ENCODE results near the gene OTUB2.

DNA sequence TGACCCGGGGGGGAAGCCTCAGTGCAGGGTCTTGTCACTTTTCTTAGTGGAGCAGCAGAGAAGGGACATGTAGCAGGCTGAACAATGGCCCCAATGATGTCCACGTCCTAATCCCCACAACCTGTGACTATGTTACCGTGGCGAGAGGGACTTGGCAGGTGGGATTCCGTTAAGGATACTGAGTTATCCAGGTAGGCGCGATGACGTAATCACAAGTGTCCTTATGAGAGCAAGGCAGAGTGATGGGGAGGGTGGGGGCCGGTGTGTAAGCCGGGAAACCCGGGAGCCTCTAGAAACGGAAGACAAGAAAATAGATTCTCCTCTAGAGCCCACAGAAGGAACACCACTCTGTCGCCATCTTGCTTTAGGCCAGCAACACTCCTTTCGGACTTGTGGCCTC is 4.4 kb downstream of the OTUB2 start:
- TF ChIP-seq CTCF (conservative IDR thresholded peaks at IDR 0.05; ENCODE audit: low read depth, low read length) (no peak), EZH2phosphoT487 (IDR thresholded peaks at IDR 0.05; ENCODE audit: borderline replicate concordance, low read length) (no peak)

Measured in PC-3 (cell line).